Measurements from ENCODE around the gene MYPN. TPM values are rescaled to one million over a fixed set of nuclear protein-coding genes. Genes with fewer than 3 reads are reported as not detected.
"Not testable (repeated sequence)": the region's sequence is repeated elsewhere in the genome, so short reads cannot be mapped to it uniquely, and the experiment has no call there.

The MYPN gene
- total RNA-seq, 2 donors from 2014 or later = not detected

DNA sequence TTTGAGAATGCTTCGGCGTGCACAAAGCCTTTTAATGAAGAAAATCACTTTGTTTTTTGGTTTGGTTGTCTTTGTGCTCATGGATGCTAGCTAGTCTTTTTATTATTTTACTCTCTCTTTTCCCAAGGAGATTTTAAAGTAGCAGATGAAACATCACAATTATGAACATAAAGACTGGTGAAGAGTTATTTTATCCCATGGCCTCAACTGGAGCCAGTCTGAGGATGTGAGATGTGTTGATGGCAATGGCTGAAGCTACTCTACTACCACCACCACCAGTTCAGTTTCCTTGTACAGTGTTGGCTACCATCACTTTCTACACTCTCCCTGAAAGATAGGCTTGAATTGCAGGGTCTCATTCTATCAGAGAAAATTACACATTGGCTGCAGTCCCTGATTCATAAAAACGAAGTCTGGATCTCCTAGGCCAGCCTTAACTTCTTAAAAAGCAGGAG is 33.7 kb upstream of the MYPN start:
- Histone ChIP-seq H3K4me3 (ENCODE audit: low read length) (peak overlapping the region; percentile 73), H3K9ac (ENCODE audit: extremely low read depth, low read length, poor library complexity, severe bottlenecking) (no peak overlapping the region), H3K4me1 (ENCODE audit: control insufficient read depth, insufficient read depth, low read length) (no peaks in the 10 kb centered on the region), H3K9me3 (ENCODE audit: control insufficient read depth, low read length) (no peaks in the 10 kb centered on the region), H3K27me3 (ENCODE audit: control insufficient read depth, insufficient read depth, low read length, poor library complexity, severe bottlenecking) (no peaks in the 10 kb centered on the region), H3K36me3 (ENCODE audit: control insufficient read depth, insufficient read depth, low read length) (peaks cover 16% of the 10 kb centered on the region), H3K27ac (ENCODE audit: low read depth, low read length) (peak overlapping the region; percentile 6)
- H3K36me3 Mint-ChIP-seq (ENCODE audit: low read depth) = peaks cover 7% of the 10 kb centered on the region
- no peak for DNase-seq
- TF ChIP-seq, protein P1, sequence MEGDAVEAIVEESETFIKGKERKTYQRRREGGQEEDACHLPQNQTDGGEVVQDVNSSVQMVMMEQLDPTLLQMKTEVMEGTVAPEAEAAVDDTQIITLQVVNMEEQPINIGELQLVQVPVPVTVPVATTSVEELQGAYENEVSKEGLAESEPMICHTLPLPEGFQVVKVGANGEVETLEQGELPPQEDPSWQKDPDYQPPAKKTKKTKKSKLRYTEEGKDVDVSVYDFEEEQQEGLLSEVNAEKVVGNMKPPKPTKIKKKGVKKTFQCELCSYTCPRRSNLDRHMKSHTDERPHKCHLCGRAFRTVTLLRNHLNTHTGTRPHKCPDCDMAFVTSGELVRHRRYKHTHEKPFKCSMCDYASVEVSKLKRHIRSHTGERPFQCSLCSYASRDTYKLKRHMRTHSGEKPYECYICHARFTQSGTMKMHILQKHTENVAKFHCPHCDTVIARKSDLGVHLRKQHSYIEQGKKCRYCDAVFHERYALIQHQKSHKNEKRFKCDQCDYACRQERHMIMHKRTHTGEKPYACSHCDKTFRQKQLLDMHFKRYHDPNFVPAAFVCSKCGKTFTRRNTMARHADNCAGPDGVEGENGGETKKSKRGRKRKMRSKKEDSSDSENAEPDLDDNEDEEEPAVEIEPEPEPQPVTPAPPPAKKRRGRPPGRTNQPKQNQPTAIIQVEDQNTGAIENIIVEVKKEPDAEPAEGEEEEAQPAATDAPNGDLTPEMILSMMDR (conservative IDR thresholded peaks at IDR 0.05) = no peak
- H3K9me3 Mint-ChIP-seq = no peaks in the 10 kb centered on the region
- peaks cover 22% of the 10 kb centered on the region for H3K4me1 Mint-ChIP-seq
- WGBS, 2 experiments (ENCODE audit: insufficient coverage in 1 of 2, insufficient read length in 1 of 2) = 35 to 100% methylated on average over 1 to 3 of the region's 3 CpGs
- H3K4me3 Mint-ChIP-seq = peak overlapping the region; percentile 97
- H3K27me3 Mint-ChIP-seq (ENCODE audit: insufficient read depth) = no peaks in the 10 kb centered on the region
- H3K27ac Mint-ChIP-seq = no peak overlapping the region

DNA sequence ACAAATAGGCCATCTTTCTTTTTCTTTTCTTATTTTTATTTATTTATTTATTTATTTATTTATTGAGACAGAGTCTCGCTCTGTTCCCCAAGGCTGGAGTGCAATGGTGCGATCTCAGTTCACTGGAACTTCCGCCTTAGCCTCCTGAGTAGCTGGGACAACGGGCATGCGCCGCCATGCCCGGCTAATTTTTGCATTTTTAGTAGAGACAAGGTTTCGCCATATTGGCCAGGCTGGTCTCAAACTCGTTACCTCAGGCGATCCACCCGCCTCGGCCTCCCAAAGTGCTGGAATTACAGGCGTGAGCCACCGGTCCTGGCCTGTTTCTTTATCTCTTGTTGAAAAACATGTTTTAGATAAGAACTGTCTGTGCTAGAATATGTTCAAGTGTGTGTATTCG is 33.2 kb upstream of the MYPN start:
- H3K4me1 ChIP-seq (ENCODE audit: control insufficient read depth, insufficient read depth, low read length); H3K9me3 Mint-ChIP-seq; H3K4me3 ChIP-seq (ENCODE audit: low read length); H3K27me3 Mint-ChIP-seq (ENCODE audit: insufficient read depth); H3K27me3 ChIP-seq (ENCODE audit: control insufficient read depth, insufficient read depth, low read length, poor library complexity, severe bottlenecking); H3K9ac ChIP-seq (ENCODE audit: extremely low read depth, low read length, poor library complexity, severe bottlenecking); H3K4me3 Mint-ChIP-seq; H3K9me3 ChIP-seq (ENCODE audit: control insufficient read depth, low read length); DNase-seq; H3K36me3 Mint-ChIP-seq (ENCODE audit: low read depth); H3K27ac Mint-ChIP-seq; H3K27ac ChIP-seq (ENCODE audit: low read depth, low read length): not testable (repeated sequence)
- H3K36me3 ChIP-seq (ENCODE audit: control insufficient read depth, insufficient read depth, low read length) = peaks cover 11% of the 10 kb centered on the region
- whole genome bisulfite sequencing, 2 experiments (ENCODE audit: insufficient coverage in 1 of 2, insufficient read length in 1 of 2) = 93 to 95% methylated on average over 14 to 15 of the region's 15 CpGs
- peaks cover 22% of the 10 kb centered on the region for H3K4me1 Mint-ChIP-seq

DNA sequence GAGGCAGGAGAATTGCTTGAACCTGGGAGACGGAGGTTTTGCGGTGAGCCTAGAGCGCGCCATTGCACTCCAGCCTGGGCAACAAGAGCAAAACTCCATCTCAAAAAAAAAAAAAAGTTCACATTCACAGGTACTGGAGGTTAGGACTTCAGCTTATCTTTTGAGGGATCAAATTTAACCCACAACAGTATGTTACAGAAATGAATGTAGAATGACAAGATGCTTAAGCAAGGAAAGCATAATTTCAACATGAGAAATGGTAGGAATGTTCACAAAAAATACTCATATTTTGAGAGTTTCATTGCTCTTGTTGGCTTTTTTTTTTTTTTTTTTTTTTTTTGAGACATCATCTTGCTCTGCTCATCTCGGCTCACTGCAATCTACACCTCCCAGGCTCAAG is 32.3 kb upstream of the MYPN start:
- Histone ChIP-seq H3K36me3 (ENCODE audit: control insufficient read depth, insufficient read depth, low read length) (peaks cover 2% of the 10 kb centered on the region), H3K27me3 (ENCODE audit: control insufficient read depth, insufficient read depth, low read length, poor library complexity, severe bottlenecking) (no peaks in the 10 kb centered on the region), H3K4me1 (ENCODE audit: control insufficient read depth, insufficient read depth, low read length) (no peaks in the 10 kb centered on the region), H3K4me3 (ENCODE audit: low read length) (no peak overlapping the region), H3K27ac (ENCODE audit: low read depth, low read length) (no peak overlapping the region), H3K9ac (ENCODE audit: extremely low read depth, low read length, poor library complexity, severe bottlenecking) (no peak overlapping the region), H3K9me3 (ENCODE audit: control insufficient read depth, low read length) (no peaks in the 10 kb centered on the region)
- H3K36me3 Mint-ChIP-seq (ENCODE audit: low read depth) = no peaks in the 10 kb centered on the region
- H3K9me3 Mint-ChIP-seq = no peaks in the 10 kb centered on the region
- no peak overlapping the region for H3K4me3 Mint-ChIP-seq
- WGBS, 2 experiments (ENCODE audit: insufficient coverage in 1 of 2, insufficient read length in 1 of 2) = 99% methylated on average over 5 of the region's 5 CpGs; no CpG with 5 or more reads in 1 of the 2 experiments
- no peak overlapping the region for H3K27ac Mint-ChIP-seq
- H3K4me1 Mint-ChIP-seq = peaks cover 15% of the 10 kb centered on the region
- H3K27me3 Mint-ChIP-seq (ENCODE audit: insufficient read depth) = no peaks in the 10 kb centered on the region
- no peak for DNase-seq
- TF ChIP-seq, protein P1 (conservative IDR thresholded peaks at IDR 0.05) = no peak

DNA sequence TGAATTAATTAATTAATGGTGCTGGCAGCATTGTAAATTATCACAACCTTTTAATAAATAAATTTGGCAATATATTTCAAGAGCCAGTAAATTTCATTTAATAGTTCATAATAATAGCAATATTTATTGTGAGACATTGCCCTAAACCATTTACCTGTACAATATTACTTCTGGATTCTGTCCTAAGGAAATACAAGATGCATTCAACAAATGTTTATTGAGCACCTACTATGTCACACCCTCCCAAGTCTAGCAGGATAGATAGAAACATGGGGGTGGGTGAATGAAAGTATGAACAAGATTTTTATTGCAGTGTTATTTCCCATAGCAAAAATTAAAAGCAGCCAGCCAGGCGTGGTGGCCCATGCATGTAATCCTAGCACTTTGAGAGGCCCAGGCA is 29.9 kb upstream of the MYPN start:
- WGBS, 2 experiments (ENCODE audit: insufficient coverage in 1 of 2, insufficient read length in 1 of 2) = 97 to 100% methylated on average over 1 of the region's 1 CpG
- H3K27me3 Mint-ChIP-seq (ENCODE audit: insufficient read depth) = no peaks in the 10 kb centered on the region
- no peaks in the 10 kb centered on the region for H3K9me3 Mint-ChIP-seq

More for the DNA sequence above, 29.9 kb upstream of the MYPN start:
- H3K9me3 ChIP-seq (ENCODE audit: control insufficient read depth, low read length) = no peaks in the 10 kb centered on the region
- H3K4me3 Mint-ChIP-seq = no peak overlapping the region
- H3K36me3 Mint-ChIP-seq (ENCODE audit: low read depth) = no peaks in the 10 kb centered on the region
- H3K9ac ChIP-seq (ENCODE audit: extremely low read depth, low read length, poor library complexity, severe bottlenecking) = no peak overlapping the region
- no peaks in the 10 kb centered on the region for H3K27me3 ChIP-seq (ENCODE audit: control insufficient read depth, insufficient read depth, low read length, poor library complexity, severe bottlenecking)
- H3K4me3 ChIP-seq (ENCODE audit: low read length) = no peak overlapping the region
- H3K4me1 ChIP-seq (ENCODE audit: control insufficient read depth, insufficient read depth, low read length) = no peaks in the 10 kb centered on the region
- no peak overlapping the region for H3K27ac Mint-ChIP-seq
- H3K36me3 ChIP-seq (ENCODE audit: control insufficient read depth, insufficient read depth, low read length) = no peaks in the 10 kb centered on the region
- DNase-seq = no peak
- H3K27ac ChIP-seq (ENCODE audit: low read depth, low read length) = no peak overlapping the region
- peaks cover 7% of the 10 kb centered on the region for H3K4me1 Mint-ChIP-seq
- TF ChIP-seq, protein P1 (conservative IDR thresholded peaks at IDR 0.05) = no peak
